CD4-positive, alpha-beta T cell treated with Interferon gamma for 1 hour (primary cell): ENCODE results near the gene ABCC8.
A peak's percentile ranks its signal among the peaks of the same experiment; 100 is the strongest.

Source experiments
- DNase-seq: peaks from one replicate; pipeline ENCODE4 v3.0.0-alpha.2; 2020

Gene ABCC8

DNA sequence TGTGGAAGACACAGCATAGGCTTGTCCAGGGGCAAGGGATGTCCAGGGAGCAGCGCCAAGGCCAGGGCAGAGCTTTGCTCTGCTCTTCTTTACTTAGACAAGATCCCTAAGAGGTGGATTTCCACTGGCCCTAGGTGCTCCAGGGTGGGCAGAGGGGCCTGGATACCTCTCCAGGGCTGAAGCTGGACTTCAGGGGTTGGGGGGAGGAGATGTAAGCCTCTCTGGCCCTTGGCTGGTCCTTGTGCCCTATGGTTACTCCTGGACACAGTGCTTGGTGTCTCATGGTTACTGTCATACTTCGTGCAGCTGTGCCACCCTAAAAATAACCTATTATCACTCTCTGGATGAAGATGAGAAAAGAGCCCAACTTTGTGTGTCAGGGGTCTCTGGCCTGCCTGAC is 75.3 kb downstream of the ABCC8 start:
- DNase-seq = no peak

DNA sequence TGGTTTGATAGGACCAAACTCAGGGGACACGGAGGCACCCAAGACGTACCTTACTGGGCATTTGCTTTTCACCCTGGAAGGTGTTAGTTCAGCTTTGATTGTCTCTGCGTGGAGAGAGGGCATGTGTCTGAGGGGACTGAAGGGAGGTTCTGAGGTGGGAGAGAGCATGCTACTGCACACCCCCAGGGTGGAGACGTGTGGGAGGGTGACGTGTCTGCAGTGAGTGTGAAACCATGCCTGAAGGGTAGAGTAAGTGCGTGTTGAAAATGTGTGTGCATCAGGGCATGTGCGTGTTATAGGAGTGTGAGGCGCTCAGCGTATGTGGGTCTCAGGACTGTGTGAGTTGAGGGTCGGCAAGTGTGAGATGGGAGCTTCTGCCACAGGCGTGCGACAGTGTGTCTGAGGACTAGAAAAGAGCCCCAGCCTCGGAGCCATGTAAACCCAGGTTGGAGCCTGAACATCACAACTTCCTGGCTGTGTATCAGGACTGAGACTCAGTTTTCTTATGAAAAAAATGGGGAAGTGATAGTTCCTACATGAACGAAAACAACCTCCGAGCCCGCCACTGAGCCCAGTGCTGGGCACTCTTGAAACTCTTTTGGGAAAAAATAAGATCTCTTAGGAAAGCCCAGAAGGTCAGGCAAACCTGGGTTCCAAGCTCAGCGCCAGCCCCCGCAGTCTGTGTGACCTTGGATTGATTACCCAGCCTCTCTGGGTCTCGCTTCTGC is 76.4 kb downstream of the ABCC8 start:
- no peak for DNase-seq

DNA sequence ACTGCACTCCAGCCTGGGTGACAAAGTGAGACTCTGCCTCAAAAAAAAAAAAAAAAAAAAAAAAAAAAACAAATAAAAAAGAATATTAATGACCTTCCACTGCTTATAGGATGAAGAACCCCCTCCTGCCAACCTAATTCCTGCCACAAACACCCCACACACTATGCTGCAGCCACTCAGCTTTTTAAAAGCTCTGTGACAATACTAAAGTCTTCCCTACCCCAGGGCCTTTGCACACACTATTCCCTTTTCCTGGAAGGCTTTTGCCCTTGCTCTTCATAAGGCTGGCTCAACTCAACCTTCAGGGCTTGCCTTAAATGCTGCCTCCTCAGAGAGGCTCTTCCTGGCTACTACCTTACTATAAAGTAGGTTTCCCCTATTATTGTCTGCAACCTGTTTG is 77.4 kb downstream of the ABCC8 start:
- no peak for DNase-seq

DNA sequence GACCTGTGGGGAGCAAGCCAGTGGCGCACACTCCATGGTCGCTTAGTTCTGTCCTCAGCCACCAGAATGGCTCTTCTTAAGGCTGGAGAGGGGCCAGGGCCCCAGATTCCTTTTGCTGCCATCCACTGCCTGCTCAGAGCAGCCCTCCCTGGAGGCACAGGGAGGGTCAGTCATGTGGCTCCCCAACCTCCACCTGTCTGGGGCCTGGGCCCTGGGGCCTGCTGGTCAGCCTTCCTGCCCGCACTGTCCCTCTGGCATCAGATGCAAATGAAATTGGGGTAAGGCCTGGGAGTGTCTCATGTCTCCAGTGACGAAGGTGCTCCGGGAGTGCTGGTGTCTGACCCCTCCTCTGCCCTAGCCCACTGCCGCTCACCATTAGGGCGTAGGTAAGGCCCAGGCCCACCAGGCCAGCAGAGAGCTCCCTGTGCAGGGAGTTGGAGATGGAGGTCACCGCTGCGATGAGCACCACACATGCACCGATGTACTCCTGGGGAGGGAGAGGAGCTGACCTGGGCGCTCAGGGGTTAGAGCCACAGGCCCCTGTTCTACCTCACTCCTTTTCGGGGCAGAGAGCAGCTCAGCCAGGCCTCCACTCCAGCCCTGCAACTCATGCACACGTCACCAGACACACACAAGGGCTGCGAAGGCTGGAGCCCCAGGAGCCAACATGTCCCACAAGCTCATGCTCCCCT is 79.2 kb downstream of the ABCC8 start:
- DNase-seq = no peak

DNA sequence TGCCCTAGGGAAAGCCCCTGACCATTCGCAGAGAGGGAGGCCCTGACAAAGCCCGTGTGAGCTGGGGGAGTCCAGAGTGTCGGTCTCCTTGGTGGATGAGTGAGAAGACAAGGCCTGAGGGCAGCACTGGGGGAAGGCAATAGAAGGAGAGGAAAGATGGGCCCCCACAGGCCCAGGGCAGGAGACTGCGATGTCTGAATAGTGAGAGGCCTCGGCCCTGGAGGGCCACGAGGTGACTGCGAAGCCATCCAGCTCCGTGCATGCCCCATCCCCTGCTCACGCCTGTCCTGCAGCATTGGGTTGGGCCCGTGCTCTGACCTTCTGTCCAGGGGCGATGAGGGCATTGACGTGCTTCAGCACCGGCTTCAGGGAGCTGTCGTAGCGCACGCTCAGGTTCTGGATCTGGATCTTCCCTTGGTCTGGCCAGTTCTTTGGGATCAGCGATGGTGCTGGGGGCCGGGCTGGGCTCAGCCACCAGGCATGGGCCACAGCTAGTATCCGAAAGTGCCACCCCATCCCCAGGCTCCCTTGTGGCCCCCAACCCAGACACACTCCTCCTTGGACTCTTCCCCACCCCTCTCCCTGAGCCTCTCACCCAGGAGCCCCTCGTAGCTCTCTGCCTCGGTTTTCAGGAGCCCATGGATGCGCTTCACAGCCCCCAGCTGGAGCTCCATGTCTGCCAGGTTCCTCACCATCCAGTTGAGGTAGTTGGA is 79.9 kb downstream of the ABCC8 start:
- no peak for DNase-seq

DNA sequence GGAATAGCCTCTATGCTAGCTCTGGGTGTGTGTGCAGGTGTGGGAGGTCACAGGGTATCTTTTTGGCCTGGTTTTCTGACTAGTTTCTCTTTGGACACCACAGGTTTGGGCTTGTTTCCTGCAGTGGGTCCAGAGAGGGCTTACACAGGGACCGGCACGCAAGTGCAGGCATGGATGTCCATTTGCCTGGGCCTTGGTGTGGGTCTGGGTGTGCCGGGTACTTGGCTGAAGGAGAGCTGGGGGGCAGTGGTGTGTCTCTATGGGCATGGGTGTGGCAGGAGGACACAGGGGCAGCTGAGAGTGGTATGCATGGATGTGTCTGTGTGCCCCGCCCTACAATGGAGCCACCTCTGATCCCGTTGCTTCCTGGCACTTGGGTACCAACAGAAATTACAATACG is 80.7 kb downstream of the ABCC8 start:
- DNase-seq = no peak

DNA sequence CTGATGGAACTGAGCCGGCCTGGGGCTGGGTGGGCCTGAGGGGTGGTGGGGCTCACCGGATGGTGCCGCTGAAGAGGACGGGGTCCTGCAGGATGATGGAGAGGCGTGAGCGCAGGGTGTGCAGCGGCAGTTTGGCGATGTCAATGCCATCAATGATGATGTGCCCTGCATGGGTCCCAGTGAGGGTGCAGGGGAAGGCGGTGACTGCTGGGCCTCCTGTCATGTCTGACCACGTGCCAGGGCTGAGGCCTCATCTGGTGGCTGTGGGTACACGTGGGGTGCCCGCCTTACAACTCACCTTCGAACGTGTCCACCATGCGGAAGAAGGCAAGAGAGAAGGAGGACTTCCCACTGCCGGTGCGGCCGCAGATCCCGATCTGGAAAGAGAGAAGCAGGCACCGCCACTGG is 81.1 kb downstream of the ABCC8 start:
- DNase-seq = no peak

DNA sequence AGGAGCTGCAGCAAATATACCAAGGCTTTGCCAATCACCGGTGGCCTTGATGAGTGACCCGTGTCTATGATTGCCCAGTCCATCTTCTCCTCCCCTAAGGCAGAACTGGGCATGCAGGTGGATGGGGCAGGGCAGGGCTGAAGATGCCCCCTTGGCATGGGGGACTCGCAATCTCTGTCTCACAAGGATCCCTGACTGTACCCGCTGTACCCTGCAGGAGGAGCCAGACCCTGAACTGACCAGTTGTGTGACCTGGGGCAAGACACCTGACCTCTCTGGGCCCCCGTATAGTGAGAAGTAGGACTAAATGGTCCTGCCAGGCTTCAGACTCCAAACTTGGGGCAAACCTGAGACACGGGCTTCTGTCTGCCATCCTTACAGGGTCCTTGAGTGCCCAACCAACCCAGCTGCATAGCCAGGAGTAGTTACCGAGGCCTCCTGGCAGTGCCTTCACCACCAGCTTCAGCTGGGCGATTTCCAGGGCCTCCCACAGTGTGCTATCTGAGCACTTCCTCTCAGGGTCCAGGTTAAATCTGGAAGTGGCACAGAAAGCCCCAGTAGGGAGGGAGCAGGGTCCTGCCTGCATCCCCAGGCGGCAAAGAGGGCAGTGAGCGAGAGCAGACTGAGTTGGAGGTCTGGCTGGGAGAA is 81.8 kb downstream of the ABCC8 start:
- DNase-seq = no peak

DNA sequence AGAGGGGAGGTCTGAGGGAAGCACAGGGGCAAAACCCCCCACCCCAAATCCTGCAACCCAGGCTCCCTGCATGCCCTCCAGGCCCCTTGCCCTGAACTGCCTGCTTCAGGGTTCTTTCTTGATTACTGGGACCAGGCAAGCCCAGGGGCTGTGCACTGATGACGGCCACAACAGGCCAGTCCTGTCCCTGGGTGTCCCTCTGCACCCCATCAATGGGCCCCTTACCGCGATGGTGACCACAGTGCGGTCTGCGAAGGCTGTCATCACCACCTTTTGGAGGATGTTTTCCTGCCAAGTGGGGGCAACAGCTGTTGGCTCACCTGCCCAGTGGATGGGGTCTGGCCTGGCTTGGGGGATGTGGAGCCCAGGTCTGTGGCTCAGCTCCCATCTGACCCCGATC is 83.2 kb downstream of the ABCC8 start:
- DNase-seq = no peak

DNA sequence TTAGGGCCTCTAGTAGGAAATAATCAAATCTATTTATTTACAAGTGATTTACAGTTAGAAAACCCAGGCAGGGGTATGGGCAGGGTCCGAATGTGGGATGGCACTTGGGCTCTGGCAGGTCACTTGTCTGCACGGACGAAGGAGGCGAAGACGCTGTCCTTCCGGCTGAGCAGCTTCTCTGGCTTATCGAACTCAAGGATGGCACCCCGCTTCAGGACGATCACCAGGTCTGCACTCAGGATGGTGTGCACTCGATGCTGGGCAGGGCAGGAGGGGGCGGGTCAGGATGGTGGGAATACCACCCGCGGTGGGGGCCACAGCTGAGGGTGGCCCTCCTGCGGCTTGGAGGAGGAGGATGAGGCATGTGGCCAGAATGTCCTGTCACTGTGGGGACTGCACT is 83.8 kb downstream of the ABCC8 start:
- no peak for DNase-seq

DNA sequence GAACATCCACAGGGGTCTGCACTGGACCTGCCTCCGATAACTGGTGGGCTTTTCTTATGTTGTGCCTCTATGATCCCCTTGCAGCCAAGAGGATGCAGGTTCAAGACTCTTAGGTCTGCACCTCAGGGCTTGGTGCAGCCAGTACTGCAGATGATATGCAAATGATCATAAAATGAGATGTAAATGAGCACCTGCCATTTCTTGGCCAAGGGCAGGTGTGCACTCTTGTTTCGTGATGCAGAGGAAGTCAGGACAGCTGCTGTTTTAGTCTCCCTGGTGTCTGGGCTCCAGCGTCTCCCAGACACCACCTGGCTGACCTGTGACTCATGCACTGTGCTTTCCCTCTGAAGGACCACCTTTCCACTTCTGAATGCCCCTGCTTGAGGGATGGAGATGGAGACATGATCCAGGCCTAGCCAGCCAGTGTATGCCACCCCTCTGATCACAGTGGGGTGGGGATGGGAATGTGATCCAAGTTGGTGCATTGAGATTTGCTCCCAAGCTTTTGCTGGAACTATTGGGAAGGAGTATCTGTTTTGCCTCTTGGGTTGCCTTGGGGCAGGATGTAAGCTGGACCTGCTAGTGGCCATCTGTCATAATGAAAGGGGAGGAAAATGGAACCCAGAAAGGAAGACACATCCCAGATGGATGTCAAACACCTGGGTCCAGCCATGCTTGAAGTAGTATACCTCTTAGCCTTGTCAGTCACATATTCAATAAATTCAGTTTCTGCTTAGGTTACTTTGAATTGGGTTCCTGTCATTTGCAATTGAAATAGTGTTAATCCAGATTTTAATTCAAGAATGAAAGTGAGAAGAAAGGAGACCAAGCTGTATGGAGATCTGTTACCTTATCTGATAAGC is 84.9 kb downstream of the ABCC8 start:
- DNase-seq = no peak

DNA sequence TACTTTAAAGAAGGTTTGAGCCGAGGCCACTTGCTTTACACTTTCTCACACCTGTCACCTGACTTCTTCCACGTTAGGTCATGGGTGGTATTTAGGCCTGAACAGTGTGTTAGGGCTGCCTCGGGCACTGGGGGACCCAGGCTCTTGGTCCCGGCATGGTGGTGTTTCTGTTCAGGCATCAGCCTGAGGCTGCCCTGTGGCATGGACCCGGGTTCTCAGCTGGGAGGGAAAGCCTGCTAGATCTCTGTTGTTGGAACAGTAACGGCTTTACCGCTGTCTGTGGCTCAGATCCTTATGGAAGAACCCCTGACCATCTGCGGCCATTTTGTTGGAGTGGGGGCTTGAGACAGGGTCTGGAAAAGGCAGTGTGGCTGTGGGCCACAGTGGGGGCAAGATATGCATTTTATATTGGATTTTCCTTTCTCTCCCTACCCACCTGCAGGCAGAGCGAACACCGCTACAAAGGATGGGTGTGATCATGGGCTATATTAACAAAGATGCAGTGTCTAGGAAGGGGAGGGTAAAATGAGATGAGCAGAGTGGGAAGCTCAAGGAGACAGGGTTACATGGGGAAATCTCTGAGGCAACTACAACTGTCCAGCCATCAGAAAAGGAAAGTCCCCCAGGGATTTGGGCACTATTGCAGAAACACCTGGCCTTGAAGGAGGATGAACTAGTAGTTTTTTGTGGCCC is 86.5 kb downstream of the ABCC8 start:
- no peak for DNase-seq

DNA sequence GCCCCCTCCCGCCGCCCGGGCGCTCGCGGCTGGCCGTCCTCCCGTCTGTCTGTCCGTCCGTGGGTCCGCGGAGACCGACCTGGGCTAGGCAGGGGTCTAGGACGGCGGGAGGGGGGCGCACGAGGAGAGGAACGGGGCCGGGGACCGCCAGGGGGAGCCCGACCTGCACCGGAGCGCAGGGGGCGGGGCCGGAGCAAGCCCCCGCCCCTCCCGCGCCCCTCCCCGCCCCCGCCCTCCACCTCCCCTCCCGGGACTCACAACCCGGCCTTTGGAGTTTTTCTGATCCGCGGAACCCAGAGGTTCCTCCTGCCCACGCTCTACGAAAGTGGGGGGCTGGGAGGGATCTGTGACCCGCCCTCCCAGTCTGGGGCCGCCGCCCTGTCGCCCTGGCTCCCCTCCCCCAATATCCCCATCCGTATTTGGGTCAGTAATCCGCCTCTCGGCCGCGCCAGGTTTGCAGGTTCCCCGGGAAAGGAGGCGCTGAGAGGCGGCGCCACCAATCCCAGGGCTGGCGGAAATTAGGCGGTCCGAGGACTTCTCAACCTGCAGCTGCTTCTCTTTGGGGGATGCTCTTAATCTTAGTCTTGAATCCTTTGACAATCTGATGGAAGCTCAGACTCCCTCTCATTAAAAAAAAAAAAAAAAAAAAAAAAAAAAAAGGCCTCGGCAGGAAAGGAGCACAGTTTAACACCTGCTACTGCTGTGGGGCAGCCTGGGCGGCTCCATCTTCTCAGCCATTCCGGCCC is 87.3 kb downstream of the ABCC8 start:
- DNase-seq = peak; percentile 75

DNA sequence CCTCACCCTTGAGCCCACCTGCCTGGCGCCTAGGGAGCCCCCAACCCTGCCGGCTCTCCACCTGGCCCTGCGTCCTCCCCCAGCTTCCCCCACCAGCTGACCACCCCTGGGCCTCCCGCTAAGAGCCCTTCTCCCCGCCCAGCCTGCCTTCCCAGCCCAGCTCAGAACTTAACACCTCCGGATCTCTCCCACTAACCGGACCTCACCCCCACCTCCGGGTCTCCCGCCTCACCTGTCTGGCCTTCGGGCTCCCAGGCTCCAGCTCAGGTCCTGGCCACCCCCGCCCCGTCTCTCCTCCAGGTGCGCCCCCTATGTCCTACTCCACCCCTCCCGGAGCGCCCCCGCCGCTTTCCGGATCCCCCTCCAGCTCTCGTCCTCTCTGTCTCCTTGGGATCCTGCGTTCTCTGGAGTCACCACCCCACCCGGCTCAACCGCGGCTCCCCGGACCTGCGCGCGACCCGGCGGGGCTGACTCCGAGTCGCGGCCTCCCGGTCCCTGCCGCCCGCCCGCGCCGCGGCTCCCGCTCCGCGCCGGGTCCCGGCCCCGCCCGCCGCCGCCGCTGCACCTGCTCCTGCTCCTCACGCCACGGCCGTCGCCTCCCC is 87.9 kb downstream of the ABCC8 start, which contains the start of gene KCNJ11:
TSS of gene KCNJ11 (minus strand) at position 51 of the 602 bp plus-strand sequence. CDS start 568 bp downstream, outside the sequence.
- DNase-seq = no peak

DNA sequence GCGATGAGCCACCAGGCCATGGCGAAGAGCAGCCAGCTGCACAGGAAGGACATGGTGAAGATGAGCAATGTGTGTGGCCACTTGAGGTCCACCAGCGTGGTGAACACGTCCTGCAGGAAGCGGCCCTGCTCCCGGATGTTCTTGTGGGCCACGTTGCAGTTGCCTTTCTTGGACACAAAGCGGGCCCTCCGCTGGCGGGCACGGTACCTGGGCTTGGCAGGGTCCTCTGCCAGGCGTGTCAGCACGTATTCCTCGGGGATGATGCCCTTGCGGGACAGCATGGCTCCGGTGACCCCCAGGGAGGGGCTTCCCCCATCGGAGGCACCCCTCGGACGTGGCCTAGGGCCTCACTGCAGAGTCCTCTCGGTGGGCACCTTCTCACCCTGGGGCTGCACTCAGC is 88.8 kb downstream of the ABCC8 start:
- DNase-seq = no peak

DNA sequence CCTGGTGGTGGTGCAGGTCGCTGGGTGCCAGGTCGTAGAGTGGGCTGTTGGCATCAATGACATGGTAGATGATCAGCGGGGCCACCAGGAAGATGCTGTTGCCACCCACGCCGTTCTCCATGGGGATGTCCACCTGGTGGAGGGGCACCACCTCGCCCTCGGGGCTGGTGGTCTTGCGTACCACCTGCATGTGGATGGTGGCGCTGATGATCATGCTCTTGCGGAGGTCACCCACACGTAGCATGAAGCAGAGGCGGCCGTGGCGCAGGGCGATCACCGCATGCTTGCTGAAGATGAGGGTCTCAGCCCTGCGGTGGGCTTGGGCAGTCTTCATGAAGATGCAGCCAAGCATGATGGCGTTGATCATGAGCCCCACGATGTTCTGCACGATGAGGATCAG is 89.4 kb downstream of the ABCC8 start:
- no peak for DNase-seq

DNA sequence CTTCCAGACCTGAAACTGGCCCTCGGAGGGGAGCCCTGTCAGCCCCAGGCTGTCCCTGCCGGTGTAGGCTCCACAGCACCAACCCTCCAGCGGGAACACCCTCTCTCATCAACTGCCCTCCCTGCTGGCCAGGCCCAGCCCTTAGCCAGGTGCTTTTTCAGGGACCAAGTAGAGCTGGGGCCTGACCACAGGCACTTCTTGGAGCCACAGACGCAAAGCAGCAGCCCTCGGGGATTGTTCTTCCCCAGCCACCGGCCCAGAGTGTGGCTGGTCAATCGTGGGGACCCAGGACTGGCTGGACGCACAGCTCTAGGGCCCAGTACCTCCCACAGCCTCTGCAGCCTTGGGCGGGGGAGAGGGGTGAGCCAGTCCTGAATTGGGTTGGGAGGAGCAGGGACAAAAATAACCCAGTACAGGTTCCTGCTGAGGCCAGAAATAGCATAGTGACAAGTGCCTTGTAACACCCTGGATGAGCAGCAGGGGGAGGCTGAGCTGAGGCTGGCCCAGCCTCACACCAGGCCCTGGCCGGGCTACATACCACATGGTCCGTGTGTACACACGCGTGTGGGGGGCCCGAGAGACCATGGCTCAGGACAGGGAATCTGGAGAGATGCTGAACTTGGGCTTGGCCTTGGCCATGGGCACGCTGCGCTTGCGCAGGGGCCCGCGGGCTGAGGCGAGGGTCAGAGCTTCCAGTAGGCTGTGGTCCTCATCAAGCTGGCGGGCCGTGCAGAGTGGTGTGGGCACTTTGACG is 90.1 kb downstream of the ABCC8 start:
- DNase-seq = no peak

DNA sequence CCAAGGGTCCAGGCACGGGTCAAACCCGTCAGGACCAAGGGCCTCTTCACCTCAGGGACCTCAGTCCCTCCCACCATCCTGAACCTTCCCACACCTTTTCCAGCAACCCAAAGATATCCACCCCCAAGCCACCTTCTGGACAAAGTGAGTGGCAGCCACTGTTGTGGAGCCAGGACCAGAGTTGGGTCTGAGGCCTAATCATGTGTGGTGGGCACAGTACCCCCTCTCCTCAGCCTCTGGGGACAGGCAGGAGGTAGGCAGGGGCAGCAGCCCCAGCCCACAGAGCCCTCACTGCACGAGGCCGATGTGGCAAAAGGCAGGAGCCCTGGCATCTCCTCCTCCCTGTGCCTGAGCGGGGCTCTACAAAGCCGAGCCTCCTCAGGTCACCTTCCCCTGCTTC is 90.7 kb downstream of the ABCC8 start:
- no peak for DNase-seq

DNA sequence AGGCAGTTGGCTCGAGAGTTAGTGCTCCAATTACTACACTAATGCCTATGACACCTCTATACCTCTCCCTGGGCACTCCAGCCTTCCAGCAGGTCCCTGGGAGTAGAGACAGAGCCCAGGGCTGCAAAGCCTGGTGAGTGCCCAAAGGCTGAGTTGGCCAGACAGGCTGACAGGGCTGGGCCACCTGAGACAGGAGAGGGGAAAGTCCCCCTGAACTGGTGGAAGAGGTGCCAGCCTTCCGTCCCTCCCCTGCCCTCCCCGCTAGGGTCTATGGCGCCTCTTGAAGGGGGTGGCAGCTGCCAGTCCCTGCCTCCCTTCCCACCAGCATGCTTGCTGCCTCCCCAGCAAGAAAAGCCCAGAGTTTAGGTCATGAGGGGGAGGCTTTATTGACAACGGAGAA is 91.2 kb downstream of the ABCC8 start:
- DNase-seq = no peak

DNA sequence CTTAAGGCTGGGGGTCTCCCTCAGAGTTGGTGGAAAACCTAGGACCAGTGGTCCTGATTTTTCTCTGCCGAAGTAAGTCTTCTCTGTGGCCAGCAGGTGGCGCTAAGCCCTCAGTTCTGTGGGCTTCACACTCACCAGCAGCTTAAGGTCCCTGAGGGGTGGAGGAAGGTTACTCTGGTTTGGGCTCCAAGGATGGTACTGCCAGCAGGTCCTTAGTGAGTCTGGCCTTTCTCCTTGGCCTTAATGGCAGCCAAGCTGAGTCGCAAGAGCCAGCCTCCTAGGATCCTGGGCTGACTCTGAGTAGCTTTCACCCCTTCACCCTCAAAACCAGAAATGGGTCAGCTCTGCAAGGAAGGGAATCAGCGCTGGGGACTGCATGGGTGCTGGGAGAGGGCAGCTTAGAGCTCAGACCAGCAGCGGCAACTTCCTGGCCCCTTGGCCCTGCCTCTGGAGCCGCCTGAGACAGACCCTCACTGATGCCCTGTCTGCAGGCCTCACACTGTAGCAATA is 92.6 kb downstream of the ABCC8 start:
- DNase-seq = peak; percentile 73
